ENCODE results near the gene DCAKD. TPM values are rescaled to one million over a fixed set of nuclear protein-coding genes. Genes with fewer than 3 reads are reported as not detected.
"Not testable (repeated sequence)": the region's sequence is repeated elsewhere in the genome, so short reads cannot be mapped to it uniquely, and the experiment has no call there.

The DCAKD gene
- polyA plus RNA-seq, 3 donors from 2014 or later, result 8.3 to 22.9 (median 9.3) TPM

- Mint-ChIP-seq H3K27ac (peak overlapping the region; percentile 85 to 94 (median 92)), H3K9me3 (no peaks in the 10 kb centered on the region), H3K36me3 (no peaks in the 10 kb centered on the region), H3K27me3 (ENCODE audit: low read depth in 3 of 3) (peaks cover 3 to 5% (median 4%) of the 10 kb centered on the region in 3 donors), H3K4me3 (peak overlapping the region; percentile 83 to 92 (median 86)), H3K4me1 (peaks cover 27 to 28% of the 10 kb centered on the region in 2 donors)
- peak; percentile 44 to 54 (median 50) for DNase-seq
These were observed 780 bp upstream of the DCAKD start for GRCh38 chr17:45052052-45052772.

GRCh38 chr17:45051720-45052051 lies 254 bp upstream of the DCAKD start:
- Mint-ChIP-seq H3K4me1 (peaks cover 27 to 28% of the 10 kb centered on the region in 2 donors), H3K4me3 (peak overlapping the region in 1 of 5 donors; percentile 86), H3K27ac (peak overlapping the region in 1 of 6 donors; percentile 93)
- not testable (repeated sequence) for H3K27me3 Mint-ChIP-seq (ENCODE audit: low read depth in 3 of 3); H3K36me3 Mint-ChIP-seq; H3K9me3 Mint-ChIP-seq; DNase-seq

GRCh38 chr17:45050481-45051059 lies 862 bp downstream of the DCAKD start:
- Mint-ChIP-seq H3K36me3 (no peaks in the 10 kb centered on the region), H3K4me1 (peaks cover 27 to 28% of the 10 kb centered on the region in 2 donors), H3K4me3 (peak overlapping the region; percentile 85 to 93 (median 89)), H3K27ac (peak overlapping the region; percentile 86 to 99 (median 97)), H3K27me3 (ENCODE audit: low read depth in 3 of 3) (peaks cover 3 to 4% (median 3%) of the 10 kb centered on the region in 3 donors), H3K9me3 (no peaks in the 10 kb centered on the region)
- peak in 2 of 3 donors; percentile 23 to 26 for DNase-seq

- Mint-ChIP-seq H3K27me3 (ENCODE audit: low read depth in 3 of 3) (peaks cover 0 to 3% (median 3%) of the 10 kb centered on the region in 3 donors), H3K9me3 (no peaks in the 10 kb centered on the region), H3K36me3 (no peaks in the 10 kb centered on the region), H3K4me1 (peaks cover 27 to 29% of the 10 kb centered on the region in 2 donors), H3K27ac (peak overlapping the region; percentile 50 to 99 (median 60)), H3K4me3 (peak overlapping the region in 4 of 5 donors; percentile 33 to 62 (median 34))
- DNase-seq, result no peak
These were observed 2.5 kb downstream of the DCAKD start for GRCh38 chr17:45048795-45049563.

- H3K4me1 Mint-ChIP-seq, result peaks cover 20 to 34% of the 10 kb centered on the region in 2 donors
- H3K27me3 Mint-ChIP-seq (ENCODE audit: low read depth in 3 of 3), result peaks cover 0 to 3% (median 0%) of the 10 kb centered on the region in 3 donors
- H3K9me3 Mint-ChIP-seq, result no peaks in the 10 kb centered on the region
- DNase-seq, result no peak
- no peak overlapping the region for H3K27ac Mint-ChIP-seq
- no peaks in the 10 kb centered on the region for H3K36me3 Mint-ChIP-seq
- H3K4me3 Mint-ChIP-seq, result no peak overlapping the region
These were observed 4.8 kb downstream of the DCAKD start for GRCh38 chr17:45046537-45047125.

- no peaks in the 10 kb centered on the region for H3K36me3 Mint-ChIP-seq
- peaks cover 6 to 21% of the 10 kb centered on the region in 2 donors for H3K4me1 Mint-ChIP-seq
- peak overlapping the region in 1 of 6 donors; percentile 30 for H3K27ac Mint-ChIP-seq
- H3K9me3 Mint-ChIP-seq, result no peaks in the 10 kb centered on the region
- peaks cover 0 to under 1% (median 0%) of the 10 kb centered on the region in 3 donors for H3K27me3 Mint-ChIP-seq (ENCODE audit: low read depth in 3 of 3)
- H3K4me3 Mint-ChIP-seq, result no peak overlapping the region
- no peak for DNase-seq
These were observed 7.5 kb downstream of the DCAKD start for GRCh38 chr17:45043813-45044540.

GRCh38 chr17:45042346-45043120 lies 8.9 kb downstream of the DCAKD start:
- Mint-ChIP-seq H3K4me1 (peaks cover 3 to 19% of the 10 kb centered on the region in 2 donors), H3K27ac (peak overlapping the region in 2 of 6 donors; percentile 24 to 85), H3K9me3 (no peaks in the 10 kb centered on the region), H3K36me3 (no peaks in the 10 kb centered on the region), H3K27me3 (ENCODE audit: low read depth in 3 of 3) (no peaks in the 10 kb centered on the region), H3K4me3 (no peak overlapping the region)
- DNase-seq, result no peak

GRCh38 chr17:45040459-45040858 lies 11.0 kb downstream of the DCAKD start:
- no peaks in the 10 kb centered on the region for H3K36me3 Mint-ChIP-seq
- H3K4me3 Mint-ChIP-seq, result no peak overlapping the region
- no peak overlapping the region for H3K27ac Mint-ChIP-seq
- no peak for DNase-seq
- peaks cover 3 to 19% of the 10 kb centered on the region in 2 donors for H3K4me1 Mint-ChIP-seq
- no peaks in the 10 kb centered on the region for H3K27me3 Mint-ChIP-seq (ENCODE audit: low read depth in 3 of 3)
- no peaks in the 10 kb centered on the region for H3K9me3 Mint-ChIP-seq

- no peaks in the 10 kb centered on the region for H3K9me3 Mint-ChIP-seq
- no peak for DNase-seq
- peaks cover 0 to 4% (median 3%) of the 10 kb centered on the region in 3 donors for H3K36me3 Mint-ChIP-seq
- no peak overlapping the region for H3K4me3 Mint-ChIP-seq
- peaks cover 5 to 19% of the 10 kb centered on the region in 2 donors for H3K4me1 Mint-ChIP-seq
- H3K27ac Mint-ChIP-seq, result peak overlapping the region in 1 of 6 donors; percentile 49
- H3K27me3 Mint-ChIP-seq (ENCODE audit: low read depth in 3 of 3), result no peaks in the 10 kb centered on the region
These were observed 12.5 kb downstream of the DCAKD start for GRCh38 chr17:45038728-45039634.

- no peak for DNase-seq
- Mint-ChIP-seq H3K27me3 (ENCODE audit: low read depth in 3 of 3) (peaks cover 0 to 1% (median 0%) of the 10 kb centered on the region in 3 donors), H3K4me3 (no peak overlapping the region), H3K4me1 (peaks cover 5 to 6% of the 10 kb centered on the region in 2 donors), H3K36me3 (peaks cover 0 to 15% (median 3%) of the 10 kb centered on the region in 3 donors), H3K9me3 (no peaks in the 10 kb centered on the region), H3K27ac (no peak overlapping the region)
These were observed 14.7 kb downstream of the DCAKD start for GRCh38 chr17:45036691-45037090.

- Mint-ChIP-seq H3K36me3 (peaks cover 3 to 20% (median 3%) of the 10 kb centered on the region in 3 donors), H3K27ac (no peak overlapping the region), H3K27me3 (ENCODE audit: low read depth in 3 of 3) (peaks cover 0 to 1% (median 0%) of the 10 kb centered on the region in 3 donors), H3K4me3 (no peak overlapping the region), H3K4me1 (peaks cover 5 to 6% of the 10 kb centered on the region in 2 donors), H3K9me3 (no peaks in the 10 kb centered on the region)
- DNase-seq, result no peak
These were observed 15.6 kb downstream of the DCAKD start for GRCh38 chr17:45035848-45036247.

- peaks cover 5 to 6% of the 10 kb centered on the region in 2 donors for H3K4me1 Mint-ChIP-seq
- H3K27me3 Mint-ChIP-seq (ENCODE audit: low read depth in 3 of 3), result peaks cover 0 to 1% (median 0%) of the 10 kb centered on the region in 3 donors
- peak overlapping the region in 3 of 6 donors; percentile 14 to 73 (median 71) for H3K27ac Mint-ChIP-seq
- H3K9me3 Mint-ChIP-seq, result no peaks in the 10 kb centered on the region
- no peak for DNase-seq
- H3K4me3 Mint-ChIP-seq, result no peak overlapping the region
- H3K36me3 Mint-ChIP-seq, result peaks cover 3 to 27% (median 3%) of the 10 kb centered on the region in 3 donors
These were observed 16.8 kb downstream of the DCAKD start for GRCh38 chr17:45034599-45034998.
